WTC11 (cell line): ENCODE measurements around the gene REX1BD. TPM values are rescaled to one million over a fixed set of nuclear protein-coding genes. Genes with fewer than 3 reads are reported as not detected.

Experiments
- AR ChIP-seq: fragments of 250-450 bp; sonication (Bioruptor Pico); IDR thresholded peaks from 2 replicates; pipeline ENCODE4 v1.9.0; 2021; ENCODE audit warnings: mild to moderate bottlenecking
- ARID4B ChIP-seq: sonication (generic); formaldehyde crosslinking; IDR thresholded peaks from 2 replicates; pipeline ENCODE4 v1.8.0; 2023; ENCODE audit warnings: missing genetic modification reagents, mild to moderate bottlenecking, borderline replicate concordance
- ATF2 ChIP-seq: sonication (generic); formaldehyde crosslinking; IDR thresholded peaks from 2 replicates; pipeline ENCODE4 v1.8.1; 2022; ENCODE audit warnings: low read depth, missing genetic modification reagents, borderline replicate concordance
- CREB1 ChIP-seq: sonication (generic); formaldehyde crosslinking; IDR thresholded peaks from 2 replicates; pipeline ENCODE4 v1.8.0; 2023; ENCODE audit warnings: mild to moderate bottlenecking, missing genetic modification reagents
- E2F4 ChIP-seq: sonication (generic); formaldehyde crosslinking; IDR thresholded peaks from 2 replicates; pipeline ENCODE4 v1.8.1; 2022; ENCODE audit warnings: low read depth, mild to moderate bottlenecking, moderate library complexity, missing genetic modification reagents, borderline replicate concordance
- ESRRA ChIP-seq: sonication (generic); formaldehyde crosslinking; IDR thresholded peaks from 2 replicates; pipeline ENCODE4 v1.8.1; 2022; ENCODE audit warnings: mild to moderate bottlenecking, missing genetic modification reagents, borderline replicate concordance
- JAZF1 ChIP-seq: fragments of 250-450 bp; sonication (Bioruptor Pico); IDR thresholded peaks from 2 replicates; pipeline ENCODE4 v1.9.0; 2021; ENCODE audit warnings: moderate library complexity, mild to moderate bottlenecking, inconsistent platforms
- MAX ChIP-seq: sonication (generic); formaldehyde crosslinking; IDR thresholded peaks from 2 replicates; pipeline ENCODE4 v1.8.0; 2022; ENCODE audit warnings: mild to moderate bottlenecking, missing genetic modification reagents
- MXD4 ChIP-seq: fragments of 250-450 bp; sonication (Bioruptor Pico); IDR thresholded peaks from 2 replicates; pipeline ENCODE4 v1.8.0; 2021; ENCODE audit warnings: mild to moderate bottlenecking, moderate library complexity, borderline replicate concordance
- NR3C1 ChIP-seq: sonication (generic); formaldehyde crosslinking; conservative IDR thresholded peaks from 2 replicates; pipeline ENCODE4 v1.8.1; 2023; ENCODE audit warnings: low read depth, mild to moderate bottlenecking, missing genetic modification reagents
- PREB ChIP-seq: sonication (generic); formaldehyde crosslinking; IDR thresholded peaks from 2 replicates; pipeline ENCODE4 v1.8.1; 2022; ENCODE audit warnings: mild to moderate bottlenecking, missing genetic modification reagents, moderate library complexity, borderline replicate concordance
- RELA ChIP-seq: sonication (generic); formaldehyde crosslinking; IDR thresholded peaks from 2 replicates; pipeline ENCODE4 v1.8.1; 2022; ENCODE audit warnings: missing genetic modification reagents, mild to moderate bottlenecking, borderline replicate concordance
- TCF7 ChIP-seq: sonication (generic); formaldehyde crosslinking; IDR thresholded peaks from 2 replicates; pipeline ENCODE4 v1.8.0; 2022; ENCODE audit warnings: mild to moderate bottlenecking, low read depth, missing genetic modification reagents, moderate library complexity
- TEAD1 ChIP-seq: sonication (generic); formaldehyde crosslinking; IDR thresholded peaks from 2 replicates; pipeline ENCODE4 v1.8.0; 2022; ENCODE audit warnings: mild to moderate bottlenecking, missing genetic modification reagents
- ZNF425 ChIP-seq: fragments of 250-450 bp; sonication (Bioruptor Pico); conservative IDR thresholded peaks from 2 replicates; pipeline ENCODE4 v1.9.0; 2021; ENCODE audit warnings: mild to moderate bottlenecking
- ZNF532 ChIP-seq: fragments of 250-450 bp; sonication (Bioruptor Pico); IDR thresholded peaks from 2 replicates; pipeline ENCODE4 v1.9.0; 2021; ENCODE audit warnings: mild to moderate bottlenecking, borderline replicate concordance
- total RNA-seq: library from RNA; stranded (reverse); gene quantifications from 3 replicates; pipeline ENCODE4 v1.2.3, GENCODE V29; 2021

REX1BD gene
- total RNA-seq, 1 experiment from 2014 or later = 90.2 TPM

- peak; percentile 44; the same call in 1 of the 2 replicates for TF ChIP-seq E2F4 (CRISPR knock-in tag)
- TF ChIP-seq RELA = no peak
- peak; percentile 73; the same call in 1 of the 2 replicates for TF ChIP-seq ARID4B (CRISPR knock-in tag)
- TF ChIP-seq MAX (CRISPR knock-in tag) = peak; percentile 60; the same call in 1 of the 2 replicates
- TF ChIP-seq ESRRA (CRISPR knock-in tag) = peak; percentile 82; the same call in 1 of the 2 replicates
- TF ChIP-seq PREB (CRISPR knock-in tag) = no peak
- no peak for TF ChIP-seq MXD4
- TF ChIP-seq TCF7 (CRISPR knock-in tag) = peak; percentile 84; the same call in 1 of the 2 replicates
- TF ChIP-seq CREB1 (CRISPR knock-in tag) = no peak
- TF ChIP-seq AR (CRISPR knock-in tag) = no peak
- TF ChIP-seq ZNF425 (CRISPR knock-in tag) = no peak
- no peak for TF ChIP-seq ZNF532
- TF ChIP-seq TEAD1 (CRISPR knock-in tag) = peak; percentile 71
- 0 out of 2 replicates have a peak, but pooled peaks have one; percentile 69 for TF ChIP-seq NR3C1 (CRISPR knock-in tag)
- TF ChIP-seq ATF2 = peak; percentile 27; the same call in 1 of the 2 replicates
- TF ChIP-seq JAZF1 (CRISPR knock-in tag) = no peak
Measured at GRCh38 chr19:18588611-18589379, at the start of gene REX1BD (continued).
